Upper lobe of left lung (tissue), 6 donors: ENCODE results near the gene TPGS1. TPM values are rescaled to one million over a fixed set of nuclear protein-coding genes. Genes with fewer than 3 reads are reported as not detected.

Source experiments
- ATAC-seq, 2 donors: fragments of 200-7000 bp; cut with Tn5 transposase; one replicate each; pipeline ENCODE4 v1.9.1; 2022; ENCODE audit warnings: mild to moderate bottlenecking in 2 of 2, moderate library complexity in 2 of 2; ENCODE audit not compliant: low FRiP score in 2 of 2
- DNase-seq, 2 donors: peaks; one replicate each; pipeline ENCODE4 v3.0.0-alpha.2; 2019 to 2020
- H3K27ac ChIP-seq, 4 donors: fragments of 200-600 bp; sonication (generic); one replicate each; pipeline ENCODE4 v1.5.1; 2016 to 2019
- H3K27me3 ChIP-seq, 4 donors: fragments of 200-600 bp; sonication (generic); one replicate each; pipeline ENCODE4 v1.5.1; 2017 to 2019
- H3K36me3 ChIP-seq, 4 donors: fragments of 200-600 bp; sonication (generic); one replicate each; pipeline ENCODE4 v1.5.1; 2016 to 2019
- H3K4me1 ChIP-seq, 4 donors: fragments of 200-600 bp; sonication (generic); one replicate each; pipeline ENCODE4 v1.5.1; 2018 to 2019
- H3K4me3 ChIP-seq, 4 donors: fragments of 200-600 bp; sonication (generic); one replicate each; pipeline ENCODE4 v1.5.1; 2017 to 2019; ENCODE audit warnings: mild to moderate bottlenecking in 2 of 4, moderate library complexity in 1 of 4
- H3K9me3 ChIP-seq, 4 donors: fragments of 200-600 bp; sonication (generic); one replicate each; pipeline ENCODE4 v1.5.1; 2018 to 2019
- EP300 ChIP-seq, 4 donors: sonication (generic); formaldehyde crosslinking; IDR thresholded peaks; one replicate each; pipeline ENCODE4 v1.5.1; 2017; ENCODE audit warnings: antibody characterized with exemption in 4 of 4, control low read depth in 2 of 4
- POLR2A ChIP-seq, 4 donors: fragments of 450-650 bp; IDR thresholded peaks; one replicate each; pipeline ENCODE4 v1.5.1; 2016 to 2017; ENCODE audit warnings: antibody characterized with exemption in 4 of 4, mild to moderate bottlenecking in 2 of 4
- POLR2AphosphoS5 ChIP-seq, 2 donors: sonication (generic); formaldehyde crosslinking; IDR thresholded peaks; one replicate each; pipeline ENCODE4 v1.5.1; 2017; ENCODE audit warnings: antibody characterized with exemption in 2 of 2
- WGBS, 2 donors: methylation state at CpG; one replicate each; pipeline ENCODE4 v1.1.5; 2017 to 2018; 5-methylcytosine and 5-hydroxymethylcytosine counted together
- total RNA-seq, 6 donors: library from RNA; depleted of rRNA in 4 of 6; stranded (reverse); fragments of >200 nt in 4 of 6; gene quantifications; one replicate each; pipeline versions ENCODE4 v1.1.0 to v1.2.1, GENCODE V29; 2016 to 2021
- TF ChIP-seq, protein P1 (sequence below), 6 experiments: fragments of 450-650 bp in 4 of 6; fragments of 200-600 bp in 2 of 6; sonication (generic) in 2 of 6; IDR thresholded peaks; one replicate each; pipeline ENCODE4 v1.5.1; 2016 to 2019; ENCODE audit warnings: antibody characterized with exemption in 6 of 6
- donor health status: DM: no; HTN: no; CAD: no; lungs with moderate emphysema.
- donor health status: DM: no; HTN: yes; CAD: no; lungs with severe emphysema.

TPGS1 gene
- total RNA-seq, 6 donors from 2014 or later = 30.9 to 67.1 (median 40.1) TPM

DNA sequence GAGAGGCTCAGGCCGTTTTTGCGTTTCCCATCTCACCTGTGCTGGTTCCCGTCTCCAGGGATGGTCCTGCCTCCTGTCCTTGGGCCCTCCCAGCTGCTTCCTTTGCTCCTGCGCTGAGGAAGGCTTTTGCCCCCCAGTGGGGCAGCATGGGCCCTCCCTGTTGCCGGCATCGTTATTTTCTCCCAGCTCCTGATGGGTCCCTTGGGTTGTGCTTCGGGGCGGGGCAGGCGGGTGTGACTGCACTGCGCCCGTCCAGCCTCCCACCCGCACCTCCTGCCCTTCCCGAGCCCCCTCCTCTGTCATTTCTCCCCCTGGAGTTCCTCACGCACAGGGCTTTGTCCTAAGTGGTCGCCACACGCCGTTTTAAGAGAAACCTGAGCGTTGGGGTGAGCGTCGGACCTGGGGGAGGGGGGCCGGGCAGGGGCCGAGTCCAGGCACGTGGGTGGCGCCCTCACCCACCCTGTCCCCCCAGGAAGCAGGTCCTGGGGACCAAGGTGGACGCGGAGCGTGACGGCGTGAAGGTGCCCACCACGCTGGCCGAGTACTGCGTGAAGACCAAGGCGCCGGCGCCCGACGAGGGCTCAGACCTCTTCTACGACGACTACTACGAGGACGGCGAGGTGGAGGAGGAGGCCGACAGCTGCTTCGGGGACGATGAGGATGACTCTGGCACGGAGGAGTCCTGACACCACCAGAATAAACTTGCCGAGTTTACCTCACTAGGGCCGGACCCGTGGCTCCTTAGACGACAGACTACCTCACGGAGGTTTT is 33.8 kb downstream of the TPGS1 start:
- no peaks in the 10 kb centered on the region for H3K27me3 ChIP-seq
- DNase-seq (peak in 1 of 2 donors; percentile 83), ATAC-seq (no peak)
- H3K36me3 ChIP-seq = peaks cover 15 to 62% (median 53%) of the 10 kb centered on the region in 4 donors
- TF ChIP-seq POLR2AphosphoS5 (IDR thresholded peaks at IDR 0.05) = no peak
- TF ChIP-seq, protein P1, sequence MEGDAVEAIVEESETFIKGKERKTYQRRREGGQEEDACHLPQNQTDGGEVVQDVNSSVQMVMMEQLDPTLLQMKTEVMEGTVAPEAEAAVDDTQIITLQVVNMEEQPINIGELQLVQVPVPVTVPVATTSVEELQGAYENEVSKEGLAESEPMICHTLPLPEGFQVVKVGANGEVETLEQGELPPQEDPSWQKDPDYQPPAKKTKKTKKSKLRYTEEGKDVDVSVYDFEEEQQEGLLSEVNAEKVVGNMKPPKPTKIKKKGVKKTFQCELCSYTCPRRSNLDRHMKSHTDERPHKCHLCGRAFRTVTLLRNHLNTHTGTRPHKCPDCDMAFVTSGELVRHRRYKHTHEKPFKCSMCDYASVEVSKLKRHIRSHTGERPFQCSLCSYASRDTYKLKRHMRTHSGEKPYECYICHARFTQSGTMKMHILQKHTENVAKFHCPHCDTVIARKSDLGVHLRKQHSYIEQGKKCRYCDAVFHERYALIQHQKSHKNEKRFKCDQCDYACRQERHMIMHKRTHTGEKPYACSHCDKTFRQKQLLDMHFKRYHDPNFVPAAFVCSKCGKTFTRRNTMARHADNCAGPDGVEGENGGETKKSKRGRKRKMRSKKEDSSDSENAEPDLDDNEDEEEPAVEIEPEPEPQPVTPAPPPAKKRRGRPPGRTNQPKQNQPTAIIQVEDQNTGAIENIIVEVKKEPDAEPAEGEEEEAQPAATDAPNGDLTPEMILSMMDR (IDR thresholded peaks at IDR 0.05) = no peak
- no peak for TF ChIP-seq POLR2A (IDR thresholded peaks at IDR 0.05)
- no peak for TF ChIP-seq EP300 (IDR thresholded peaks at IDR 0.05)
- H3K27ac ChIP-seq = no peak overlapping the region
- peaks cover 4 to 14% (median 7%) of the 10 kb centered on the region in 4 donors for H3K4me1 ChIP-seq
- no peak overlapping the region for H3K4me3 ChIP-seq
- WGBS, 2 donors = 92 to 94% methylated on average over 48 to 51 of the region's 51 CpGs
- no peaks in the 10 kb centered on the region for H3K9me3 ChIP-seq

DNA sequence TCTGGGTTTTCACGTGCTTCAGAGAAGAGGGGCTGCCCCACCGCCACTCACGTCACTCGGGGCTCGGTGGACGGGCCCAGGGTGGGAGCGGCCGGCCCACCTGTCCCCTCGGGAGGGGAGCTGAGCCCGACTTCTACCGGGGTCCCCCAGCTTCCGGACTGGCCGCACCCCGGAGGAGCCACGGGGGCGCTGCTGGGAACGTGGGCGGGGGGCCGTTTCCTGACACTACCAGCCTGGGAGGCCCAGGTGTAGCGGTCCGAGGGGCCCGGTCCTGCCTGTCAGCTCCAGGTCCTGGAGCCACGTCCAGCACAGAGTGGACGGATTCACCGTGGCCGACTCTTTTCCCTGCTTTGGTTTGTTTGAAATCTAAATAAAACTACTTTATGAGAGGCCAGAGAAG is 34.4 kb downstream of the TPGS1 start:
- Histone ChIP-seq H3K36me3 (peaks cover 11 to 55% (median 46%) of the 10 kb centered on the region in 4 donors), H3K27ac (no peak overlapping the region), H3K4me3 (no peak overlapping the region), H3K9me3 (no peaks in the 10 kb centered on the region), H3K4me1 (peaks cover 4 to 10% (median 7%) of the 10 kb centered on the region in 4 donors), H3K27me3 (no peaks in the 10 kb centered on the region)
- ATAC-seq (no peak), DNase-seq (no peak)
- WGBS, 2 donors = 92 to 97% methylated on average over 14 to 22 of the region's 26 CpGs
- TF ChIP-seq EP300 (IDR thresholded peaks at IDR 0.05) = no peak
- TF ChIP-seq POLR2AphosphoS5 (IDR thresholded peaks at IDR 0.05) = no peak
- TF ChIP-seq, protein P1 (IDR thresholded peaks at IDR 0.05) = no peak
- no peak for TF ChIP-seq POLR2A (IDR thresholded peaks at IDR 0.05)

DNA sequence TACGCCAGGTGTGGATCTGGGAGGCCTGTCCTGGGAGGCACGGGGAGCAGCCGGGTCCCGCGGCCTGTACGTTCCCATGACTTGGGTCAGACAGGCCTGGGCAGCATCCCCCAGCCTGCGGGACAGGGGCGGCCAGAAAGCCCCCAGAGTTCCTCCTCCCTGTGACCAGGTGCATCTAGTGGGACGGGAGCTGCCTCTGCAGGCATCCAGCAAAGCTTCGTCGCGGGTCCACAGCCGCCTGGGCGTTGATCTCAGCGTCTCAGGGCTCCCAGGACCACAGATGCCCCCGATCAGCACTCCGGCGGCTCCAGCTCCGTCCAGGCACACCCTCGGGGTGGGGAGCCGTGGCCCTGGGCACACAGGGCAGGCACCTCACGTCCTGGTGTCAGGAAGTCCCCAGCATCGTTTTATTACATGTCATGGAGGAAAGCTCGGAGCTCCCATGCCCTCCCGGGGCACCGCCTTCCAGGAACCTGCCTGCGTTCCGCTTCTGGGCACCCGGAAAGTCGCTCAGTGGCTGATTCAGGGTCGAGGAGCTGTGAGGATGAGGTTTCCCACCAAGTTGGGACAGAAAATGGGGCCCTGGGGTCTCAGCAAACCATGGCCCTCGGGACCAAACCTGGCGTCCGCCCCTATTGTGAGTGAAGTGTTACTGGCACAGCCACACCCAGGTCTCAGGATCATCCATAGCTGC is 35.0 kb downstream of the TPGS1 start:
- H3K27me3 ChIP-seq = no peaks in the 10 kb centered on the region
- 91 to 95% methylated on average over 9 to 25 of the region's 34 CpGs for WGBS, 2 donors
- no peak for TF ChIP-seq POLR2AphosphoS5 (IDR thresholded peaks at IDR 0.05)
- TF ChIP-seq, protein P1 (IDR thresholded peaks at IDR 0.05) = no peak
- no peak for TF ChIP-seq POLR2A (IDR thresholded peaks at IDR 0.05)
- H3K27ac ChIP-seq = no peak overlapping the region
- ATAC-seq (peak in 1 of 2 donors; percentile 20), DNase-seq (peak in 1 of 2 donors; percentile 75)
- peaks cover 7 to 50% (median 41%) of the 10 kb centered on the region in 4 donors for H3K36me3 ChIP-seq
- no peaks in the 10 kb centered on the region for H3K9me3 ChIP-seq
- H3K4me3 ChIP-seq = no peak overlapping the region
- peaks cover 4 to 9% (median 6%) of the 10 kb centered on the region in 4 donors for H3K4me1 ChIP-seq

DNA sequence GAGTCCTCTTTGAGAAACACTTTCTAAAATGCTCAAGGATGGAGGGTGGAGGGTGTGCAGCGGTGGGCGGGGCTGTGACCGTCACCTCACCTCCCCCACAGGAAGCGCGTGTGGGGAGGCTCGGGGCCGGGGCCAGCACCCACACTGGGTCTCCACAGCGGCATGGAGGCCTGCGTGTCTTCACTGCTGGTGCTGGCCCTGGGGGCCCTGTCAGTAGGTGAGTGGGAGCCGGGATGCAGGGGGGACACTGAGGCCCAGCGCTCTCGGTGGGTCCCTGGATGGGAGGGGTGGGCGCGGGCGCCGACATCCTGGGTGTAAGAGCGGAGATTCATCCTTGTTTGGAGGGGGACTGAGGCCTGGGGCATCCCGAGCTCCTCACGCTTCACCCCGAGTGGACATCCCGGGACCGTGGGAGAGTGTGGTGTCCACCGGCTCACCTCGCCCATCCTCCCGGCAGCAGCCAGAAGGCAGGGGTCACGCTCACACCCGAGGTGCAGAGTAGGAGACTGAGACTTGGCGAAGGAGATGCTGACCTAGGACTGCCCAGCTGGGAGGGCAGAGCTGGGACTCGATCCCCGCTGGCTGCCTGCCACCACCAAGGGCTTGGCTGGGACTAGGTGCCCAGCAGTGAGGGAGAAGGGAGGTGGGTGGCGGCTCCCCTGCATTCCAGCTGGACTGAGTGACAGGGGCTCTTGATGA is 36.8 kb downstream of the TPGS1 start, which contains the start of gene GZMM:
Gene GZMM (plus strand): TSS at position 144 of the 699 bp plus-strand sequence. CDS start 19 bp downstream, at position 163.
- H3K27ac ChIP-seq = peak within 1 kb of the TSS in 2 of 4 donors; percentile 4 to 63
- H3K4me3 ChIP-seq = peak within 1 kb of the TSS in 3 of 4 donors; percentile 12 to 28 (median 19)
- TF ChIP-seq POLR2AphosphoS5 (IDR thresholded peaks at IDR 0.05) (peak in 1 of 2 donors; percentile 40), POLR2A (IDR thresholded peaks at IDR 0.05) (no peak)
- TF ChIP-seq, protein P1 (IDR thresholded peaks at IDR 0.05) = no peak
- ATAC-seq = peak; percentile 35 to 53
- H3K9me3 ChIP-seq = no peaks in the 10 kb centered on the region
- peak in 1 of 2 donors; percentile 86 for DNase-seq
- H3K36me3 ChIP-seq = peaks cover 7 to 35% (median 28%) of the 10 kb centered on the region in 4 donors
- peaks cover 4 to 7% (median 5%) of the 10 kb centered on the region in 4 donors for H3K4me1 ChIP-seq
- H3K27me3 ChIP-seq = no peaks in the 10 kb centered on the region
- 53 to 57% methylated on average over 20 to 31 of the region's 31 CpGs for WGBS, 2 donors
